ENCODE data around the gene LRRC8D.

- TF ChIP-seq YY1 (IDR thresholded peaks at IDR 0.05): no peak
- no peak for TF ChIP-seq CTCF (IDR thresholded peaks at IDR 0.05; ENCODE audit: low read depth, low read length, missing input control)
- no peak for TF ChIP-seq SP1 (IDR thresholded peaks at IDR 0.05)
- no peak for TF ChIP-seq ATF3 (IDR thresholded peaks at IDR 0.05)
- TF ChIP-seq TAF1 (conservative IDR thresholded peaks at IDR 0.05): no peak
- no peak for TF ChIP-seq RXRA (IDR thresholded peaks at IDR 0.05)
- no peak for TF ChIP-seq RAD21 (IDR thresholded peaks at IDR 0.05)
- TF ChIP-seq REST (IDR thresholded peaks at IDR 0.05): no peak
- no peak for TF ChIP-seq MAX (IDR thresholded peaks at IDR 0.05)
- TF ChIP-seq JUND (IDR thresholded peaks at IDR 0.05): no peak
- TF ChIP-seq HNF4A (conservative IDR thresholded peaks at IDR 0.05): no peak
Measured at GRCh38 chr1:89929467-89930063, 108.7 kb downstream of the LRRC8D start.

Measured in liver (tissue), 3 donors.